HG03196 (cell line): ENCODE measurements around the gene DGKZ.

Source experiments
- ATAC-seq: cut with Tn5 transposase; IDR thresholded peaks from one replicate; pipeline ENCODE4 v1.9.1; 2021; ENCODE audit not compliant: unreplicated experiment

DGKZ gene

GRCh38 chr11:46427364-46427763 lies 80.1 kb downstream of the DGKZ start:
- no peak for ATAC-seq

DNA sequence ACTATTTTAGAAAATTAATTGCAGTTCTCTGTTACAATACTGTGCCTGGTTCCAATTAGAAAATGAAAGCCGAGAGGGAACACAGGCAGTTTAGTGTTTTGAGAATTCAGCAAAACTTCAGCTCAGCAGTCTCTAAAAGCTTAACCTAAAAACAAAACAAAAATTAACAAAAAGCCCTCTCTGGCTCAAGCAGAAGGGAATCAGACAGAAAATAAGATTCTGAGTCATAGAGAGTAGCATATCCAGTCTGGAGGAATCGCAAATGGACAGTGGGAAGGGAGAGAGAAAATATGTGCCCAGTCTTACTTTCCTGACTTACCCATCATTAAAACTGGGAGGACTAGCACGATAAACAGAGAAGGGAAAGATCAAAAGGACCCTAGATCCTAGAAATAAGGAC lies 82.5 kb downstream of the DGKZ start:
- ATAC-seq = no peak
